Iris pigment epithelial cell (primary cell): ENCODE results near the gene CTDSPL2.
A peak's percentile ranks its signal among the peaks of the same experiment; 100 is the strongest.
"Not testable (repeated sequence)": the region's sequence is repeated elsewhere in the genome, so short reads cannot be mapped to it uniquely, and the experiment has no call there.

Source experiments
- DNase-seq: peaks from one replicate; pipeline ENCODE4 v3.0.0-alpha.2; 2011; ENCODE audit warnings: low read depth

The CTDSPL2 gene

GRCh38 chr15:44426975-44427755, at the start of gene CTDSPL2:
Gene CTDSPL2, plus strand, starts transcription at chr15:44427629. Its CDS starts 31,386 bp downstream, at chr15:44459015.
- peak; percentile 98 for DNase-seq

GRCh38 chr15:44381236-44381635, 46.2 kb upstream of the CTDSPL2 start:
- peak; percentile 27 for DNase-seq

GRCh38 chr15:44385344-44385942, 42.0 kb upstream of the CTDSPL2 start:
- DNase-seq, result no peak

DNA sequence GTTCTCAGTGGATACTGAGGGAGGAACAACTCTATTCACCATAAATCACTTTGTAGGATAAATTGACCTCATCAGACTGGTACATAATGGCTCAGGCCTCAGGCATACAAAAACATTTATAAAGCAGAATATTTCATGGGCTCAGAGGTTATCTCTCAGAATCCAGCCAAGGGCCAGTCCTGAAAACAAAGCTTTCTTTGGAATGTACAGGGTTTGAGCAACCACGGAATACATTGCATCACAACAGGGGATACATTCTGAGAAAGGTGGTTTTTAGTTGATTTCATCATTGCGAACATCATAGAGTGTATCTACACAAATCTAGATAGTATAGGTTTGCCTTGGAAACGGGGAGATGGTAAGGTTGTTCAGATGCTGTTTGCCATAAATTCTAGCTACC, 33.4 kb upstream of the CTDSPL2 start:
- peak; percentile 78 for DNase-seq

DNA sequence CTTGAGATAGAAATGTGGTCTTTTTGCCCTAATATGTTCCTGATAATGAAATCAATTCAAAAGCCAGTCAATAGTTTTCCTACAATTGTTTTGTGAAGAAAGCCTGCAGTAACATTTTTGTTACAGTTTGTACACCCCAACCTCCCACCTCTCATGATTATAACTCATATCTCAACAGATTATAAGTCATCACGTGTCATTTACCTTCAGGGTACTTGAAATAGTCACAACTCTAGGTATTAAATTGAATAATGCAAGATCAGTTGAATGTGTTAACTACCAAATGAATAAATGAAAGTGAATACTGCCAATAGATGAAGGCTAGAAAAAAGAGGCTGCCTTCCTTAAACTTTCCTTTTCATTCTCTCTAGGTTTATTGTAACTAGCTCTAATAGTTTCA, 32.9 kb upstream of the CTDSPL2 start:
- no peak for DNase-seq

DNA sequence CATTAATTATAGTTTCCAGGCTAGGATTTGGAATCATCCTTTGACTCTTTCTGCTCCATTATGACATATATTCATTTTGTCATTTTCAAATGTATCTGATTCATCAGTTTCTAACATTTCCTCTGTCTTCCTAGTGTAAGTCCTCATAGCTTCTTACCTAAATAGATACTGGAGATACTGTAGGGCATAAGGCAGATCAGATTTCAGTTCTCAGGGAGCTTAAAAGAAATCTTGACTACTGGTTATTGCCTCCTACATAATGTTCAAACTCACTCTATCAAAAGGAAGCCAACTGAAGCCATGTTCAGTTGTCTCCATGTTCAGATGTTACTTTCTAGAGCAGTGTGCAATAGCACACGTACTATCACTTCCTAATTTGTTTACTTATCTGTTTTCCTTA, 29.6 kb upstream of the CTDSPL2 start:
- DNase-seq, result peak; percentile 76

DNA sequence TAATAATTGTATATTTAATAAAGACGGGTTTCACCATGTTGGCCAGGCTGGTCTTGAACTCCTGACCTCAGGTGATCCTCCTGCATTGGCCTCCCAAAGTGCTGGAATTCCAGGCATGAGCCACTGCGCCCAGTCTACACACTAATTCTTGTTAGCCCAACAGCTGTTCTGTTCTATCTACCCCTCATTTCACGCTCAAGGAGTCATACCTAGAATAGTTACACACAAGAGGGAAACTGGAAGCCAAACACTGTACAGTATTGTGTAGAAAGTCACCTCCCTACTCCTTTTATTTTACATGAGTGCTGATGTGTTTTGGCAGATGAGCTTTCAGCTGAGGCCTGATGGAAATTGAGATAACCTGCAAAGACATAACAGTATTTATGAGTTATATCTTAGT, 13.4 kb upstream of the CTDSPL2 start:
- no peak for DNase-seq

DNA sequence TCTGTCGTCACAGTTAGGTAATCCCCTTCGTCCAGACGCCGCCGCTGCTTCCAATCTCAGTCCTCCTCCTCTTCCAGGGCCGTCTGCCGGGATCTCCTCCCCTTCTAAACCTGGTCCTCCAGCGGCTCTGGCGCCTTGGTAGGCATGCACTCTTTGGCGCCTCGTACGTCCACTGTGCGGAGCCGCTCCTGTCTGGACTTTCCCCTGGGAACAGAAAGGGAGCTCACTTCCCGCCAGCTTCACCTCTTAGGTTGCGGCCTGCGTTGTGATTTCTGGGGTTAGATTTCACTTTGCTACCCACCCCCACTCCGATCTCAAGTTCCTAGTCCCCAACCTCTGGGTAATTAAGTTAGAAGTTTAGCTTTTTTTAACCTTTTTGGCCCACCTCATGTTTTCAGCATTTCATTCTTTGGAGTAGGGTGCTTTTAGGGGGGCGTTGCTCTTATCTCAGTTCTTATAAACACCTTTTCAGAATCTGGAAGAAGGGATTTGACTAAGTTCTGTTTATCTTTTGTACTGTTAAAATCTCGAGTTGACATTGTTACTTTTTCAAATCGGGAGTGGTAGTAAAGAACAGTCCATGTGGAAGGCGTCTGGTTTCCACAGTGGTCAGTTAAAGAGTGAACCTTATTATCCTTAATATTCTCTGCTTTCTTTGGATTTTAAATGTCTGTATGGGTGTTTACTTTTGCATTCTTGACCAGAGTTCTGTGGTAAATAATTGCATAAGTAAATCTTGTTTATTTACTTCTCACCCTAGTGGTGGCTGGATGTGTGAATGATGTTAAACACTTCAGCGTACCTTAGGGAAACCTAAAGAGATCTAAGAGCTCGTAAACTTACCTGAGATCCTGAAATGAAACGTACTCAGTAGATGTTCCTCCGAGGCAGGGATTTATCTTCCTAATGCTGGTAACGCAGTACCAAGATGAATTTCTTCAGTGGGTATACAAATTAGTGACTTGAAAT, 611 bp downstream of the CTDSPL2 start:
- DNase-seq, result peak; percentile 65

DNA sequence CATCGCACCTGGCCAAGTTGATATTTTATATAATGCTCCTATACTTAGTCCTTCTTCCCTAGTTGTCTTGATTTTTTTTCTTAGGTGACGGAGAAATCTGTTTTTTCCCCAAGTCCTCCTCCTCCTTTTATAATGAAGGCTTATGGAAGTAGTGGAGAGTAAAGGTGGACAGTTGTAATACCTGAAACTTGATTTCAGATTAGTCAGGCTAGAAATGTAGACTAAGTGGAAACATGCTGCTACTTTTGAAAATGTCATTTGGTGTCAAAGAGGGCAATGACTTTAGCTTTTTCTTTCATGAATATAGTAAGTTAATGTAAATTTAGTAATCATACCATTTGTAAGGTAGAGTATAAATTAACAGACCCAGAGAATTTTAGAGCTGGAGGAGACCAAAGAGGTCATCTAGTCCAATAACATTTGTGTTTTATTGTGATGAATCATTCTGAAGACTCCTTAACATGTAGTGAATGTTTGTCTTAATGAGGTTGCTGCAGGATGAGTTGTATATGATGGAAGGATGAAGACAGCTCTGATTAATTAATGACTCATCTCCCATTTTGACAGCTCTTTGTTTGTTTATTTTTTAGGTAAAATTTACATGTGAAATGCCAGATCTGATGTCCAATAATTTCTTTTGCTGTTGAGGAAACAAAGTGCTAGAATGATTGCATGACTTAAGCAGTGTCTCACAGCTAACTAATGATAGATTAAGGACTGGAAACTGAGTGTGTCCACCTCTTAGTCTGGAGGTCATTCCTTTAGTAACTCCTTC, 8.7 kb downstream of the CTDSPL2 start:
- peak; percentile 30 for DNase-seq

GRCh38 chr15:44438402-44438801, 11.0 kb downstream of the CTDSPL2 start:
- DNase-seq, result no peak

- no peak for DNase-seq
Observed at GRCh38 chr15:44441095-44441501, 13.7 kb downstream of the CTDSPL2 start.

- no peak for DNase-seq
Observed at GRCh38 chr15:44443515-44443914, 16.1 kb downstream of the CTDSPL2 start.

GRCh38 chr15:44447772-44448376, 20.4 kb downstream of the CTDSPL2 start:
- DNase-seq, result no peak

DNA sequence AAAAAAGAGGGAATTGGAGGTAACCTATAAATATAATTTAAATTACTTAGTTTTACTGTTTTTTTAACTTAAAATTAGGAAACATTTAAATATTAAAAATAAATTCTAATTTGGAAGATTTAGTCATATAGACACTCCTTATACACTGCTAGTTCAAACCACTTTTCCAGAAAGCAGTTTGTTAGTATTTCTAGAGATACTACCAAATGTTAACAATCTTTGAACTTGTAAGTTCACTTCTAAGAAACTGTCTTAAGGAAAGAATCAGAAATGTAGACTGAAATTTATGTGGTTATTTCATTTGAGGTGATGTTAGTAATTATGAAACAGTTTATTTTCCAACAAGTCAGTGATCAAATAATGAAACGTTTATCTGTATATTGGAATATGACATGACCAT, 22.7 kb downstream of the CTDSPL2 start:
- no peak for DNase-seq

DNA sequence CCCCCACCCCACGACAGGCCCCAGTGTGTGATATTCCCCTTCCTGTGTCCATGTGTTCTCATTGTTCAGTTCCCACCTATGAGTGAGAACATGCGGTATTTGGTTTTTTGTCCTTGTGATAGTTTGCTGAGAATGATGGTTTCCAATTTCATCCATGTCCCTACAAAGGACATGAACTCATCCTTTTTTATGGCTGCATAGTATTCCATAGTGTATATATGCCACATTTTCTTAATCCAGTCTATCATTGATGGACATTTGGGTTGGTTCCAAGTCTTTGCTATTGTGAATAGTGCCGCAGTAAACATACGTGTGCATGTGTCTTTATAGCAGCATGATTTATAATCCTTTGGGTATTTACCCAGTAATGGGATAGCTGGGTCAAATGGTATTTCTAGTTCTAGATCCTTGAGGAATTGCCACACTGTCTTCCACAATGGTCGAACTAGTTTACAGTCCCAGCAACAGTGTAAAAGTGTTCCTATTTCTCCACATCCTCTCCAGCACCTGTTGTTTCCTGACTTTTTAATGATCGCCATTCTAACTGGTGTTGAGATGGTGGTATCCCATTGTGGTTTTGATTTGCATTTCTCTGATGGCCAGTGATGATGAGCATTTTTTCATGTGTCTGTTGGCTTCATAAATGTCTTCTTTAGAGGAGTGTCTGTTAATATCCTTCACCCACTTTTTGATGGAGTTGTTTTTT, 26.3 kb downstream of the CTDSPL2 start:
- DNase-seq, result not testable (repeated sequence)

GRCh38 chr15:44458429-44458828, 31.0 kb downstream of the CTDSPL2 start:
- DNase-seq, result no peak

- peak; percentile 79 for DNase-seq
Observed at GRCh38 chr15:44468709-44469385, 41.4 kb downstream of the CTDSPL2 start.

DNA sequence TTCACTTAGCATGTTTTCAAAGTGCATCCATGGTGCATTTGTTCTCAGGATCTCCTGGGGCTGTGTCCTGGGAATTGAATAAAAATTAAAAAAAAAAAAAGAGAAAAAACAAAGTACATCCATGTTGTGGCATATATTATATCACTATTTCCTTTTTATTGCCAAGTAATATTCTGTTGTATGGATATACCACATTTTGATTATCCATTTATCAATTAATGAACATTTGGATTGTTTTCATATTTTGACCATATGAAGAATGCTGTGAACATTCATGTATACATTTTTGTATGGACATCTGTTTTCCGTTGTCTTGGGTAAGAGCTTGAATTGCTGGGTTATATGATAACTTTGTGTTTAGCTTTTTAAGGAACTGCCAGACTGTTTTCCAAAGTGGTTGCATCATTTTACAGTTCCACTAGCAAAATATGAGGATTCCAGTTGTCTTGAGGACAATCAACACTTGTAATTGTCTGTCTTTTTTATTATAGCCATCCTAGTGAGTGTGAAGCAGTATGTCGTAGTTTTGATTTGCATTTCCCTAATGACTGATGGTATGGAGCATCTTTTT, 44.5 kb downstream of the CTDSPL2 start:
- no peak for DNase-seq

DNA sequence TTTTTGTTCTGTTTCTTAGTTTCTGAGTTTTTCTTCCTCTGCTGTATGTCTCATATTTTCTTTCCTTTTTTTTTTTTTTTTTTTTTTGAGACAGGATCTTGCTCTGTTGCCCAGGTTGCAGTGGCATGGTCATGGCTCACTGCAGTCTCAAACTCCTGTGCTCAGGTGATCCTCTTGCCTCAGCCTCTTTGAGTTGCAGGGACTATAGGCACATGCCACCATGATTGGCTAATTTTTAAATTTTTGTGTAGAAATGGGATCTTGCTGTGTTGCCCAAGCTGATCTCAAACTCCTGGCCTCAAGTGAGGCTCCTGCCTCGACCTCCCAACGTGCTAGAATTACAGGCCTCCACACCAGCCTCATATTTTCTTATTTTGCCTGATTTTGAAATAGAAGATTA, 51.9 kb downstream of the CTDSPL2 start:
- DNase-seq, result no peak

DNA sequence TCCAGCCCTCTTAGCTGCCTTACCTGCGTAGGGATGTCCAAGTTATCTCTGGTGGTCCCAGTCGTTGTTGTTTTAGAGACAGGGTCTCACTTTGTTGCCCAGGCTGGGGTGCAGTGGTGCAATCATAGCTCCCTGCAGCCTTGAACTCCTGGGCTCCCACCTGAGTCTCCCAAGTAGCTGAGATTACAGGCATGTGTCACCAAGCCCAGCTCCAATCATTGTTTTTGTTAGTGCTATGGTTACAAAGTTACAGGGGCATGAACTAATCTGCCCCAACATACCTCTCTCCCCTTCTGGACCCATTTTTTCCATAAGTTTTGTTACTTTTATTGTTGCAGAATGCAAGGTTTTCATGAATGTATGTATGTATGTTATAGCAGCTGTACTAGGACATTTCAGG, 54.7 kb downstream of the CTDSPL2 start:
- no peak for DNase-seq
